ENCODE results near the gene ATRN. TPM values are rescaled to one million over a fixed set of nuclear protein-coding genes. Genes with fewer than 3 reads are reported as not detected.

The ATRN gene
- total and polyA plus RNA-seq, 2 donors (not counting 3 experiments of a cell fraction or from before 2014, with no cell fraction given): 32.3 to 33.1 TPM

GRCh38 chr20:3434232-3434631, 36.6 kb upstream of the ATRN start:
- DNase-seq (ENCODE audit: low read depth, low spot score) (no peak), FAIRE-seq (no peak)
- H3K4me3 ChIP-seq (replicated peaks in 1 of 3; ENCODE audit: insufficient read depth in 1 of 3, low read depth in 1 of 3, low read length in 3 of 3): no peak overlapping the region
- no peaks in the 10 kb centered on the region for H3K36me3 ChIP-seq (ENCODE audit: control insufficient read depth in 2 of 2, extremely low read depth in 1 of 2, insufficient read depth in 2 of 2, low read length in 2 of 2)
- dilution Hi-C loops (cut with MboI; ENCODE audit: extremely low pct_ligation_motif_present, low sequenced_read_pairs): no loop called here
- no peak overlapping the region for H3K9ac ChIP-seq (replicated peaks; ENCODE audit: extremely low read depth, insufficient read depth, low read length)
- peaks cover 2 to 3% of the 10 kb centered on the region in 2 experiments for H3K27me3 ChIP-seq (ENCODE audit: control insufficient read depth in 2 of 2, insufficient read depth in 2 of 2, low read length in 2 of 2)
- no peaks in the 10 kb centered on the region for H3K4me1 ChIP-seq (ENCODE audit: control insufficient read depth, extremely low read depth, insufficient read depth, low read length)
- H3K9me1 ChIP-seq (replicated peaks; ENCODE audit: control insufficient read depth, extremely low read depth, insufficient read depth, low read length): no peaks in the 10 kb centered on the region
- H3K9me3 ChIP-seq (replicated peaks; ENCODE audit: control insufficient read depth, insufficient read depth, low read length): no peaks in the 10 kb centered on the region
- intact Hi-C loops (cut with micrococcal nuclease): no loop called here
- H2AFZ ChIP-seq (ENCODE audit: low read depth, low read length): no peak overlapping the region
- BruUV-seq (replicated peaks): no TSS peak
- no peak overlapping the region for H3K27ac ChIP-seq (ENCODE audit: insufficient read depth, low read depth, low read length)
- no peak overlapping the region for H3K4me2 ChIP-seq (ENCODE audit: insufficient read depth, low read length)
- no peaks in the 10 kb centered on the region for H3K79me2 ChIP-seq (ENCODE audit: control insufficient read depth, insufficient read depth, low read length)
- POLR2A ChIA-PET: no interaction called here
- H4K20me1 ChIP-seq (replicated peaks; ENCODE audit: control insufficient read depth, extremely low read depth, insufficient read depth, low read length): no peaks in the 10 kb centered on the region
- CTCF ChIA-PET: no interaction called here
- TF ChIP-seq MAX (IDR thresholded peaks at IDR 0.05; ENCODE audit: insufficient read depth, insufficient read length) (no peak), MYC (IDR thresholded peaks at IDR 0.05; ENCODE audit: low read depth, low read length) (no peak), JUN (IDR thresholded peaks at IDR 0.05; ENCODE audit: borderline replicate concordance, insufficient read depth, insufficient read length, low read depth) (no peak), EZH2 (IDR thresholded peaks at IDR 0.05; ENCODE audit: borderline replicate concordance, low read depth, low read length, severe bottlenecking) (no peak), CTCF (IDR thresholded peaks at IDR 0.05; ENCODE audit: extremely low read depth in 1 of 2, insufficient read depth in 1 of 2, low read depth in 1 of 2, low read length in 2 of 2) (no peak), GATA2 (IDR thresholded peaks at IDR 0.05; ENCODE audit: insufficient read depth, insufficient read length, low read depth, low read length) (no peak), POLR2AphosphoS5 (IDR thresholded peaks at IDR 0.05; ENCODE audit: insufficient read depth, low read depth, low read length) (no peak), FOS (IDR thresholded peaks at IDR 0.05; ENCODE audit: borderline replicate concordance, insufficient read depth, low read length) (no peak), POLR2A (IDR thresholded peaks at IDR 0.05; ENCODE audit: low read depth, low read length) (no peak)
